ENCODE data around the gene MISP3.

DNA sequence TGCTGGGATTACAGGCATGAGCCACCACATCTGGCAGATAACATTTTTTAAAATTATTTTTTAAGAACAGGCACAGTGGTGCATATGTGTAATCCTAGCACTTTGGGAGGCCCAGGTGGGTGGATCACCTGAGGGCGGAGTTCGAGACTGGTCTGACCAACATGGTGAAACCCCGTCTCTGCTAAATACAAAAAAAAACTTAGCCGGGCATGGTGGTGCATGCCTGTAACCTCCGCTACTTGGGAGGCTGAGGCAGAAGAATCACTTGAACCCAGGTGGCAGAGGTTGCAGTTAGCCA, 10.1 kb upstream of the MISP3 start:
- TF ChIP-seq ZNF232 (CRISPR knock-in tag; IDR thresholded peaks at IDR 0.05): no peak
- TF ChIP-seq KAT7 (CRISPR knock-in tag; IDR thresholded peaks at IDR 0.05; ENCODE audit: borderline replicate concordance): no peak
- TF ChIP-seq, protein P1, sequence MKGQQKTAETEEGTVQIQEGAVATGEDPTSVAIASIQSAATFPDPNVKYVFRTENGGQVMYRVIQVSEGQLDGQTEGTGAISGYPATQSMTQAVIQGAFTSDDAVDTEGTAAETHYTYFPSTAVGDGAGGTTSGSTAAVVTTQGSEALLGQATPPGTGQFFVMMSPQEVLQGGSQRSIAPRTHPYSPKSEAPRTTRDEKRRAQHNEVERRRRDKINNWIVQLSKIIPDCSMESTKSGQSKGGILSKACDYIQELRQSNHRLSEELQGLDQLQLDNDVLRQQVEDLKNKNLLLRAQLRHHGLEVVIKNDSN (CRISPR knock-in tag; IDR thresholded peaks at IDR 0.05): no peak
- TF ChIP-seq CREM (CRISPR knock-in tag; IDR thresholded peaks at IDR 0.05): no peak
- TF ChIP-seq, protein P2, sequence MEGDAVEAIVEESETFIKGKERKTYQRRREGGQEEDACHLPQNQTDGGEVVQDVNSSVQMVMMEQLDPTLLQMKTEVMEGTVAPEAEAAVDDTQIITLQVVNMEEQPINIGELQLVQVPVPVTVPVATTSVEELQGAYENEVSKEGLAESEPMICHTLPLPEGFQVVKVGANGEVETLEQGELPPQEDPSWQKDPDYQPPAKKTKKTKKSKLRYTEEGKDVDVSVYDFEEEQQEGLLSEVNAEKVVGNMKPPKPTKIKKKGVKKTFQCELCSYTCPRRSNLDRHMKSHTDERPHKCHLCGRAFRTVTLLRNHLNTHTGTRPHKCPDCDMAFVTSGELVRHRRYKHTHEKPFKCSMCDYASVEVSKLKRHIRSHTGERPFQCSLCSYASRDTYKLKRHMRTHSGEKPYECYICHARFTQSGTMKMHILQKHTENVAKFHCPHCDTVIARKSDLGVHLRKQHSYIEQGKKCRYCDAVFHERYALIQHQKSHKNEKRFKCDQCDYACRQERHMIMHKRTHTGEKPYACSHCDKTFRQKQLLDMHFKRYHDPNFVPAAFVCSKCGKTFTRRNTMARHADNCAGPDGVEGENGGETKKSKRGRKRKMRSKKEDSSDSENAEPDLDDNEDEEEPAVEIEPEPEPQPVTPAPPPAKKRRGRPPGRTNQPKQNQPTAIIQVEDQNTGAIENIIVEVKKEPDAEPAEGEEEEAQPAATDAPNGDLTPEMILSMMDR (IDR thresholded peaks at IDR 0.05): no peak
- no peak for TF ChIP-seq NFE2L1 (CRISPR knock-in tag; IDR thresholded peaks at IDR 0.05)
- no peak for TF ChIP-seq ESRRA (CRISPR knock-in tag; IDR thresholded peaks at IDR 0.05; ENCODE audit: borderline replicate concordance)
- no peak for TF ChIP-seq ZNF121 (CRISPR knock-in tag; IDR thresholded peaks at IDR 0.05)
